Activated naive CD4-positive, alpha-beta T cell treated with anti-CD3 and anti-CD28 coated beads, Interleukin-2, amount 50 U/mL, for 24 hours (primary cell): ENCODE results near the gene EPYC.

Experiments
- H3K27ac Mint-ChIP-seq: one replicate; pipeline ENCODE4 v1.8.0; 2021; ENCODE audit warnings: mild to moderate bottlenecking, mixed read lengths
- H3K27me3 Mint-ChIP-seq: one replicate; pipeline ENCODE4 v1.8.0; 2021; ENCODE audit warnings: mixed read lengths
- H3K36me3 Mint-ChIP-seq: one replicate; pipeline ENCODE4 v1.8.0; 2021; ENCODE audit warnings: mixed read lengths
- H3K4me1 Mint-ChIP-seq: one replicate; pipeline ENCODE4 v1.8.0; 2021; ENCODE audit warnings: mixed read lengths
- H3K4me3 Mint-ChIP-seq: one replicate; pipeline ENCODE4 v1.8.0; 2021; ENCODE audit warnings: mild to moderate bottlenecking, mixed read lengths
- H3K9me3 Mint-ChIP-seq: one replicate; pipeline ENCODE4 v1.8.0; 2021; ENCODE audit warnings: mixed read lengths

Gene EPYC

GRCh38 chr12:90954428-90954827 lies 50.3 kb downstream of the EPYC start:
- H3K27ac Mint-ChIP-seq = no peak overlapping the region
- H3K4me1 Mint-ChIP-seq = no peaks in the 10 kb centered on the region
- no peaks in the 10 kb centered on the region for H3K36me3 Mint-ChIP-seq
- H3K9me3 Mint-ChIP-seq = no peaks in the 10 kb centered on the region
- H3K4me3 Mint-ChIP-seq = no peak overlapping the region
- H3K27me3 Mint-ChIP-seq = no peaks in the 10 kb centered on the region

GRCh38 chr12:90953956-90954421 lies 50.8 kb downstream of the EPYC start:
- no peaks in the 10 kb centered on the region for H3K9me3 Mint-ChIP-seq
- H3K27ac Mint-ChIP-seq = no peak overlapping the region
- H3K27me3 Mint-ChIP-seq = no peaks in the 10 kb centered on the region
- H3K4me1 Mint-ChIP-seq = no peaks in the 10 kb centered on the region
- H3K4me3 Mint-ChIP-seq = no peak overlapping the region
- no peaks in the 10 kb centered on the region for H3K36me3 Mint-ChIP-seq

DNA sequence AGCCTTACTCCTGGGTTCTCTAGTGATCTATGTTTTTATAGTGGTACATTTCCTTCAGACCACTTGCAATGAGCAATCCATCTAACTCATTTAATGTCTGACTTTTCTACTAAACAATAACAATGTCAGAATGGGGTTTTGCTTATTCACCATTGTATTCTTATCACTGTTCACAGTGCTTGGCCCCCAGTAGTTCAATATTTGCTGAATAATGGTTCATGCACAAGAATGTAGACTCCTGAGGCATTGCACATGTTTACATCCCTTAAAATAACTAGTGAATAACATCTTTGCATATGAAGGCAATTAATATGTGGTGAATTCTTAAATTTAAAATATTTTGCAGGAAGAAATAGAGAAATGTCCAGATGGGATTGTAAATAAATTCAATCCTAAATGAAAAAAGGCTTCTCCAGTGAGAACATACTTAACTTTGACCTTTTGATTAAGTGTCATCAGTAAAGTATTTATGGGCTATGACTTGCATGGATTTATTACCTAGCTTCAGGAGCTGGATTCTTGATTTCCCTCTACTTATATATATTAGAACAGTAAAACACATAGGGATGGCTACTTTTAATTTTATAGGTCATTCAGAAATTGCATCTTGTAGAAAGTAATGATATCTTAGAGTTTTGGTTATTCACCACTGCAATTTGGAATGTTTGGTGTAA lies 53.2 kb downstream of the EPYC start:
- Mint-ChIP-seq H3K9me3 (no peaks in the 10 kb centered on the region), H3K36me3 (no peaks in the 10 kb centered on the region), H3K27me3 (no peaks in the 10 kb centered on the region), H3K4me3 (no peak overlapping the region), H3K4me1 (no peaks in the 10 kb centered on the region), H3K27ac (no peak overlapping the region)

DNA sequence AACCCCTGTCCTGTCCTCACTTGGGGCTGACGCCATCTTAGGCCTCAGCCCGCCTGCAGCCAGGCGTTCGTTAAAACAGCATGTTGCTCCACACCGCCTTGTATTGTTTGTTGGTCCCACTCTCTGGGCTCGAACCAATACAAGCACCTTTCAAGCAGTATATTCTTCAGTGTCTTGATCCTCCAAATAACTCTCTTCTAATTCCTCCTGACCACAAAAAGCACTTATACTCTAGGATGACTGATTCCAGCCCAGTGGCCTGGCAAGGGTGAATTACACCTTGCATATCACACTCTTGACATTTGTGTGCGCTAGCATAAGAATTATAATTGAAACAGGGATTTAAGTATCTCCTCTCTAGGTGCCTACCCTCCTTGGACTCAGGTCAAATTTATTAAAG lies 56.9 kb downstream of the EPYC start:
- Mint-ChIP-seq H3K27me3 (no peaks in the 10 kb centered on the region), H3K36me3 (no peaks in the 10 kb centered on the region)

DNA sequence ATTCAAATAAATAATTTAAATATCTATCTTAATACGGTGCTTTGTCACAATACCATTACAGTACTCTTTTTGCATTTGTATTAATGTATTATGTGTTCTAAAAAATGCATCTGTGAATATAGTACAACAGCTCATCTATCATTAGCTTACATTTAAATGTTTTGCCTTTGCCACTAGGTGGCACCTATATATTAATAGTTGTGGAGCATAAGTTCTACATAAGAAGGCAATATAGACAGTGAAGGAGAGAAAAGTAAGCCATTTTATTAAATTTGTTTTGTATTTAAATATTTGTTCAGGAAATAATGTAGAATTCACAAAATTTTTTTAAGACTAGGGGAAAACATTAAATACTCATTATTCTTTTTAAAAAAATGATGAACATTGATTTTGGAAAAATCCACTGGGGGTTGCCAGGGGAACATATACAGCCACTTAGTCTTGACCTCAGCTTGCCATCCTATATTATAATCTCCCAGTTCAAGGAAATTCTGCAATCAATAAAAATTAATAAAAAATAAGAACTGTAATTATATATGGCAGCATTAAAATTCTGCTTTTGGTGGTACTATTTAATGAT lies 59.6 kb downstream of the EPYC start:
- no peaks in the 10 kb centered on the region for H3K4me1 Mint-ChIP-seq
- no peaks in the 10 kb centered on the region for H3K9me3 Mint-ChIP-seq
- no peak overlapping the region for H3K4me3 Mint-ChIP-seq
- H3K36me3 Mint-ChIP-seq = no peaks in the 10 kb centered on the region
- H3K27ac Mint-ChIP-seq = no peak overlapping the region
- no peaks in the 10 kb centered on the region for H3K27me3 Mint-ChIP-seq

More for the DNA sequence above, 56.9 kb downstream of the EPYC start:
- H3K4me1 Mint-ChIP-seq = no peaks in the 10 kb centered on the region
- H3K4me3 Mint-ChIP-seq = no peak overlapping the region
- H3K27ac Mint-ChIP-seq = no peak overlapping the region
- H3K9me3 Mint-ChIP-seq = no peaks in the 10 kb centered on the region

- H3K27me3 Mint-ChIP-seq = no peaks in the 10 kb centered on the region
- H3K27ac Mint-ChIP-seq = no peak overlapping the region
- H3K4me1 Mint-ChIP-seq = no peaks in the 10 kb centered on the region
These were observed 61.5 kb downstream of the EPYC start for GRCh38 chr12:90943255-90943654.

DNA sequence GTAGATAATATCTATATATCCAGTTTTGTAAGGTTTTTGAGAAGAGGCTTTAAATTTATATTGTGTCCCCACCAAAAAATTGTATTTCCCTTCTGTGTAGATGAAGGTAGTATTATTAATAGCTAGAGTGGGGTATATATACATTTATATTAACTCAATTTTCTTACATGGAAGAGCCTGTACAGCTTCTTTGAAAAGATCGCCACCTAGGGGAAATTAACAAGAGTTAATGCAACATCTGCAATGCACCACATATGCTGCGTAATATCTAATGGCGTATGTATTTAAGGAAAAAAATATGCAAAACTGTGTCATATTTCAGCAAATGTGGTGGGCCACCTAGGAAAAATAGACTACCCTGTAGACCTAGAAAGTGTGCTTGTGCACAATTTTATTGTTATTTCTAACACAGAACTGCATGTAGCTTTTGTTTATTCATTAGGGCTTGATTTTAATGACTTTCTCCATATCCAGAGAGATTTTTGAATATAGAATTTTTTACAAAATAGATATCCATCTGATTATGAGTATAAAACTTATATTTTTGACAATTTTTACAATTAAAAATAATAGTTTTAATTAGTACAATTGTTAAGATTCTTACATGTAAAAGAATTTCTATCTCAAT lies 63.8 kb downstream of the EPYC start:
- no peaks in the 10 kb centered on the region for H3K9me3 Mint-ChIP-seq
- no peaks in the 10 kb centered on the region for H3K4me1 Mint-ChIP-seq
- no peak overlapping the region for H3K27ac Mint-ChIP-seq
- H3K4me3 Mint-ChIP-seq = no peak overlapping the region
- no peaks in the 10 kb centered on the region for H3K36me3 Mint-ChIP-seq
- peaks cover 2% of the 10 kb centered on the region for H3K27me3 Mint-ChIP-seq

More at GRCh38 chr12:90943255-90943654, 61.5 kb downstream of the EPYC start:
- no peaks in the 10 kb centered on the region for H3K36me3 Mint-ChIP-seq
- H3K4me3 Mint-ChIP-seq = no peak overlapping the region
- no peaks in the 10 kb centered on the region for H3K9me3 Mint-ChIP-seq

DNA sequence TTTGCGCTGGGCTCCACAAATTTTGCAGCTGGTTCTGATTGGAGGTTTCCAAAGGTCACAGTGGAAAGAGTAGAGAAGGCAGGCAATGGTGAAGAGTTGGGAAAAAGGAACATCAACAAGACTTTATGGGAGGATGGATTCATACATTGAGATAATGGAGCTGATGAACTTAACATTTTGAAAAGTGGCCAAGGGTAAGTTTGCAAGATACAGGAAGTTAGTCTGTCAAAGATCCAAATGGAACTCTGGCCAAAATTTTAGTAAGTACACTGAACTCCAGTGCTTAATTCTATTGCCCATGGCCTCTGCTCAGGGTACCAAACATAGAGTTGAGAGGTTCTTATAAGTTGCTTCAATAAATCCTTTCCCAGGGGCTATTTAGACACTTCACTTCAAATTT lies 65.4 kb downstream of the EPYC start:
- no peak overlapping the region for H3K27ac Mint-ChIP-seq
- H3K9me3 Mint-ChIP-seq = no peaks in the 10 kb centered on the region
- H3K36me3 Mint-ChIP-seq = no peaks in the 10 kb centered on the region
- H3K4me1 Mint-ChIP-seq = no peaks in the 10 kb centered on the region
- no peak overlapping the region for H3K4me3 Mint-ChIP-seq
- H3K27me3 Mint-ChIP-seq = peaks cover 7% of the 10 kb centered on the region

DNA sequence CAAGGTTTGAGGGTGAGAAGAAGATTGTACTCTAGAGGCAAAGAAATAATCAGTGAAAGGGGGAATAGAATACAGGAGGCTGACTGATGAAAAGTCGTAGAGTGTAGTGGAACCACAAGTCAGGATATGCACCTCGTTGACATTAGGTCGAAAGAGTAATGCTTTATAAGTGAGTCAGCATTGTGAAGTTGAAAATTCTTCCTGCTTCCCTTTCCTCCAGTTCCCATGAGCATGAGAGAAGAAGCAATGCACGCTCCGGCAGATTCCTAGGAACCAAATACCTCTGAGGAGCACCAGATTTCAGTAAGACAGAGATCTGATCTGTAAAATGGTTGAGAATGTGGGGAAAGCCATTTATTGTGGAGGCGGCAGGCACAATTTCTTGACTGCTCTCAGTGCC lies 66.3 kb downstream of the EPYC start:
- Mint-ChIP-seq H3K27me3 (peaks cover 7% of the 10 kb centered on the region), H3K36me3 (no peaks in the 10 kb centered on the region), H3K4me1 (no peaks in the 10 kb centered on the region), H3K27ac (no peak overlapping the region), H3K9me3 (no peaks in the 10 kb centered on the region), H3K4me3 (no peak overlapping the region)

- H3K27ac Mint-ChIP-seq = no peak overlapping the region
- H3K36me3 Mint-ChIP-seq = no peaks in the 10 kb centered on the region
- H3K4me3 Mint-ChIP-seq = no peak overlapping the region
- peaks cover 7% of the 10 kb centered on the region for H3K27me3 Mint-ChIP-seq
- H3K9me3 Mint-ChIP-seq = no peaks in the 10 kb centered on the region
- no peaks in the 10 kb centered on the region for H3K4me1 Mint-ChIP-seq
These were observed 67.1 kb downstream of the EPYC start for GRCh38 chr12:90937651-90938050.

DNA sequence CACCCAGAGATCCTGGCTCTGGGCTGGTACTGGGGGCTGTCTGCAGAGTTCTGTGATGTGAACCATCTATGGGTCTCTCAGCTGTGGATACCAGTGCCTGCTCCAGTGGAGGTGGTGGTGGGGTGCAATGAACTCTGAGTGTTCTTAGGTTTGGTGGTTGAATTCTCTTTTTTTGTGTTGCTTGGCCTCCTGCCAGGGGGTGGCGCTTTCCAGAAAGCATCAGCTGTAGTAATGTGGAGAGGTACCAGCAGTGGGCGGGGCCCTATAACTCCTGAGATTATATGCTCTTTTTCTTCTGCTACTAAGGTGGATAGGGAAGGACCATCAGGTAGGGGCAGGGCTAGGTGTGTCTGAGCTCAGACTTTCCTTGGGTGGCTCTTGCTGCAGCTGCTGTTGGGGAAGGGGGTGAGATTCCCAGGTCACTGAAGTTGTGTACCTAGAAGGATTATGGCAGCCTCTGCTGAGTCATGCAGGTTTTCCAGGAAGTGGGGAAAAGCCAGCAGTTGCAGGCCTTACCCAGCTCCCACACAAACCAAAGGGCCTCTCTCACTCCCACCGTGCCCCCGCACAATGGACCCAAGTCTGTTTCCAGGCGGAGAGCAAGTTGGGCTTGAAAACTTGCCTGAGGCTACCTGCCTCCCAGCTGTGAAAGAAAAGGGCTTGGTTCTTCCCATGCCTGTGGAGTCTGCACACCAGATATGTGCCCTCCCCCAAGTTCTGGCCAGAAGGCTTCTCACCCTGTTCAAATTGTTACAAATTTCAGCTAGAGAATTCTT lies 68.4 kb downstream of the EPYC start:
- H3K4me1 Mint-ChIP-seq = no peaks in the 10 kb centered on the region
- no peaks in the 10 kb centered on the region for H3K36me3 Mint-ChIP-seq
- H3K4me3 Mint-ChIP-seq = no peak overlapping the region
- H3K27me3 Mint-ChIP-seq = peaks cover 7% of the 10 kb centered on the region
- no peaks in the 10 kb centered on the region for H3K9me3 Mint-ChIP-seq
- H3K27ac Mint-ChIP-seq = no peak overlapping the region

- no peaks in the 10 kb centered on the region for H3K36me3 Mint-ChIP-seq
- H3K4me3 Mint-ChIP-seq = no peak overlapping the region
- no peak overlapping the region for H3K27ac Mint-ChIP-seq
- peaks cover 2% of the 10 kb centered on the region for H3K27me3 Mint-ChIP-seq
- H3K4me1 Mint-ChIP-seq = no peaks in the 10 kb centered on the region
- peaks cover 7% of the 10 kb centered on the region for H3K9me3 Mint-ChIP-seq
These were observed 79.2 kb downstream of the EPYC start for GRCh38 chr12:90925562-90925961.

DNA sequence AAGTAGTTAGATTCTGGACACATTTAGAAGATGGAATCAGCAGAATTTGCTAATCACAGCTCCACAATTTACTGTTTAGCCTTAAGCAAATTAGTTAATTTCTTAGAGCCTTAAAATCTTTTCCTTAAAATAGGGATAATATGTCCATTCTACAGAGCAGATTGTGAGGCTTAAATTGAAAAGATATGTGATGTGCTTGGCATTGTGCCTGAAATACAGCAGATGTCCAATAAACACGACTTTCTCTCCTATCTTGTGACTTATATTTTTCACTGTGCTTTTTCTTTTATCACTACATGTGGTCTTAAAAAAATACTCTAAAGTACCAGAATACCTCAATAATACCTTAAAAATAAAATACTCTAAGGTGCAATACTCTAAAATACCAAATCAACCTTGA lies 80.4 kb downstream of the EPYC start:
- Mint-ChIP-seq H3K9me3 (no peaks in the 10 kb centered on the region), H3K27me3 (peaks cover 2% of the 10 kb centered on the region), H3K4me1 (no peaks in the 10 kb centered on the region), H3K4me3 (no peak overlapping the region), H3K36me3 (no peaks in the 10 kb centered on the region), H3K27ac (no peak overlapping the region)

- no peaks in the 10 kb centered on the region for H3K36me3 Mint-ChIP-seq
- H3K27me3 Mint-ChIP-seq = peaks cover 7% of the 10 kb centered on the region
- no peak overlapping the region for H3K27ac Mint-ChIP-seq
- no peaks in the 10 kb centered on the region for H3K9me3 Mint-ChIP-seq
- H3K4me1 Mint-ChIP-seq = no peaks in the 10 kb centered on the region
- no peak overlapping the region for H3K4me3 Mint-ChIP-seq
These were observed 82.6 kb downstream of the EPYC start for GRCh38 chr12:90922145-90922627.

- Mint-ChIP-seq H3K4me1 (no peaks in the 10 kb centered on the region), H3K36me3 (no peaks in the 10 kb centered on the region), H3K9me3 (no peaks in the 10 kb centered on the region), H3K4me3 (no peak overlapping the region), H3K27ac (no peak overlapping the region), H3K27me3 (peaks cover 7% of the 10 kb centered on the region)
These were observed 83.2 kb downstream of the EPYC start for GRCh38 chr12:90921536-90921935.

DNA sequence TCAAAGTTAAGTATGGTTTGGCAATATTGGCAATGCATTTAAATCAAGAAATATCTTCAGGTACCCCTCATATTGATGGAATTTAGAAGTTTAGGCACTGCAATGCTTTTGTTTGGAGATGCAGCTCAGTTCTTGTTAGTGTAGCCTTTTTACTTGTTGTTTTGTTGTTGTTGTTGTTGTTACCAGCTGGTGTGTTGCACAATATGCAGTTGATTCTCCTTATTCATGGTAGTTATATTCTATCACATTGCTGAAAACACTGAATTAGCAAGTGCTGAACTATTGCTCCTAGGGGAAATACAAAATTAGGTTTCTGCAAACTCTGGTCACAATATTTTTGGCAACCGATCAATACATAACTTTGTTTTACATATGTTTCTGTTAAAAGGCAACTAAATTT lies 84.5 kb downstream of the EPYC start:
- no peaks in the 10 kb centered on the region for H3K4me1 Mint-ChIP-seq
- H3K9me3 Mint-ChIP-seq = no peaks in the 10 kb centered on the region
- H3K36me3 Mint-ChIP-seq = no peaks in the 10 kb centered on the region
- H3K27ac Mint-ChIP-seq = no peak overlapping the region
- H3K4me3 Mint-ChIP-seq = no peak overlapping the region
- peaks cover 7% of the 10 kb centered on the region for H3K27me3 Mint-ChIP-seq
